Testis (tissue), 3 donors: ENCODE data around the gene PRR32. TPM values are rescaled to one million over a fixed set of nuclear protein-coding genes. Genes with fewer than 3 reads are reported as not detected.

Source experiments
- DNase-seq: peaks from one replicate; pipeline ENCODE4 v3.0.0-alpha.2; 2019
- H3K27ac ChIP-seq, 2 donors: fragments of 200-600 bp; sonication (generic); one replicate each; pipeline ENCODE4 v1.5.1; 2019
- H3K27me3 ChIP-seq: fragments of 200-600 bp; sonication (generic); one replicate; pipeline ENCODE4 v1.5.1; 2019
- H3K36me3 ChIP-seq: fragments of 200-600 bp; sonication (generic); one replicate; pipeline ENCODE4 v1.5.1; 2017; ENCODE audit warnings: low read depth; ENCODE audit errors: missing control alignments
- H3K4me1 ChIP-seq: fragments of 200-600 bp; sonication (generic); one replicate; pipeline ENCODE4 v1.5.1; 2019
- H3K4me3 ChIP-seq, 2 donors: fragments of 200-600 bp; sonication (generic); one replicate each; pipeline ENCODE4 v1.5.1; 2017 to 2019
- H3K9me3 ChIP-seq: fragments of 200-600 bp; sonication (generic); one replicate; pipeline ENCODE4 v1.5.1; 2017
- CTCF ChIP-seq, 3 experiments: fragments of 450-650 bp in 2 of 3; fragments of 200-600 bp in 1 of 3; sonication (generic) in 1 of 3; IDR thresholded peaks; one replicate each; pipeline ENCODE4 v1.5.1; 2016 to 2019; ENCODE audit warnings: antibody characterized with exemption in 3 of 3, mild to moderate bottlenecking in 2 of 3, moderate library complexity in 1 of 3
- POLR2A ChIP-seq: fragments of 450-650 bp; IDR thresholded peaks from one replicate; pipeline ENCODE4 v1.6.1; 2017; ENCODE audit warnings: antibody characterized with exemption, mild to moderate bottlenecking, moderate library complexity
- WGBS, 2 donors: methylation state at CpG; one replicate each; pipeline ENCODE4 v1.1.5; 2018; 5-methylcytosine and 5-hydroxymethylcytosine counted together
- intact Hi-C: fragments of 100-400 bp; cut with DNase I; formaldehyde crosslinking; loops from one replicate; pipeline ENCODE4 v1.15.1; 2023; ENCODE audit warnings: low total_unique reads
- polyA plus RNA-seq: library from polyadenylated mRNA; stranded (reverse); fragments of 350-450 nt; fragmentation: Illumina TruSeq; extraction: RNeasy Lipid Tissue Mini Kit (QIAGEN cat#74804); gene quantifications from one replicate; pipeline ENCODE4 v1.2.3, GENCODE V29; 2014; ENCODE audit warnings: low read depth, low replicate concordance; ENCODE audit not compliant: insufficient read depth
- total RNA-seq, 2 donors: library from RNA; depleted of rRNA; stranded (reverse); fragments of >200 nt; gene quantifications; one replicate each; pipeline ENCODE4 v1.2.3, GENCODE V29; 2016

The PRR32 gene
- total and polyA plus RNA-seq, 3 donors from 2014 or later: not detected

GRCh38 chrX:126836186-126836585, 16.7 kb downstream of the PRR32 start:
- no peak for DNase-seq
- Histone ChIP-seq H3K9me3 (no peaks in the 10 kb centered on the region), H3K27me3 (no peaks in the 10 kb centered on the region), H3K4me1 (no peaks in the 10 kb centered on the region), H3K36me3 (no peaks in the 10 kb centered on the region), H3K4me3 (no peak overlapping the region), H3K27ac (peak overlapping the region in 1 of 2 donors; percentile 15)
- no peak for TF ChIP-seq CTCF (IDR thresholded peaks at IDR 0.05)
- TF ChIP-seq POLR2A: no peak
- 24 to 28% methylated on average over 2 of the region's 2 CpGs for WGBS, 2 donors
- intact Hi-C loops: no loop called here

GRCh38 chrX:126847143-126847542, 27.6 kb downstream of the PRR32 start:
- Histone ChIP-seq H3K9me3 (no peaks in the 10 kb centered on the region), H3K36me3 (no peaks in the 10 kb centered on the region), H3K4me1 (no peaks in the 10 kb centered on the region), H3K27ac (no peak overlapping the region), H3K27me3 (no peaks in the 10 kb centered on the region), H3K4me3 (no peak overlapping the region)
- no peak for TF ChIP-seq CTCF (IDR thresholded peaks at IDR 0.05)
- no peak for TF ChIP-seq POLR2A
- intact Hi-C loops: no loop called here
- 79 to 83% methylated on average over 3 of the region's 3 CpGs for WGBS, 2 donors
- no peak for DNase-seq

GRCh38 chrX:126855839-126856524, 36.5 kb downstream of the PRR32 start:
- WGBS, 2 donors: 77 to 87% methylated on average over 4 to 5 of the region's 5 CpGs
- no peaks in the 10 kb centered on the region for H3K9me3 ChIP-seq
- intact Hi-C loops: no loop called here
- H3K4me1 ChIP-seq: no peaks in the 10 kb centered on the region
- no peaks in the 10 kb centered on the region for H3K36me3 ChIP-seq
- DNase-seq: no peak
- no peak overlapping the region for H3K27ac ChIP-seq
- H3K4me3 ChIP-seq: no peak overlapping the region
- no peaks in the 10 kb centered on the region for H3K27me3 ChIP-seq
- TF ChIP-seq CTCF (IDR thresholded peaks at IDR 0.05) (no peak), POLR2A (no peak)
